ENCODE results near the gene ANTXR2.

ANTXR2 gene

GRCh38 chr4:79854856-79855502 lies 218.1 kb downstream of the ANTXR2 start:
- DNase-seq, result peak; percentile 39

DNA sequence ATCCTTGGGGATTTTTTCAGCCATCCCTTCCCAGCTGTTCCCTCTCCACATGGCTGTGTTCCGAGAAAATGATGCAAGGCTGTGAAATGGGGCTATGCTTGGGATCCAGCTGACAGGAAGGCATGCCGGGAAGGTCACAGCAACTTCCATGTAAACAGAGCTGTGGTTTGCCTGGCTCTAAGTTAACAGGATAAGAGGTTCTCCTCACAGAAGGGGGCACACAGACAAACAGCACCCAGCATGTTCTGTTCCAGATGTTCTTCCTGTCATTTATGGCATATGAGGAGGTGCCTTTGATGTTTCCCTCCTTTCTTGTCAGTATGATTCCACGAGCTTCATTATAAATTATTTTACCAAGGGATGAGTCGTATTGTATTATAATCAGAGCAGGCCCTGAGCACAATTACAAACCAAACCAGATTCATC lies 220.7 kb downstream of the ANTXR2 start:
- DNase-seq, result no peak

- DNase-seq, result no peak
Observed at GRCh38 chr4:79851625-79852304, 221.3 kb downstream of the ANTXR2 start.

Data from NCI-H2171 treated with DMSO at 0.1 percent for 48 hours (cell line).